PC-3 (cell line): ENCODE results near the gene RTP3. TPM values are rescaled to one million over a fixed set of nuclear protein-coding genes. Genes with fewer than 3 reads are reported as not detected.

Experiments used
- ATAC-seq: fragments of 200-7000 bp; cut with Tn5 transposase; 2 replicates; pipeline ENCODE4 v1.9.1; 2020; ENCODE audit warnings: mild to moderate bottlenecking, moderate library complexity
- BruUV-seq: library from RNA; stranded (reverse); fragments of 400-500 nt; replicated peaks from 2 replicates; lab custom pipeline; 2021; lab: Mats Ljungman, UMichigan
- CTCF ChIA-PET: fragments of 300-600 bp; sonication (Branson Sonifier 250); formaldehyde crosslinking; loops from one replicate; lab custom pipeline; 2022; ENCODE audit warnings: antibody characterized with exemption; lab: Charles Lee
- POLR2A ChIA-PET: fragments of 300-600 bp; sonication (Branson Sonifier 250); formaldehyde crosslinking; loops from one replicate; lab custom pipeline; 2022; ENCODE audit warnings: antibody characterized with exemption; ENCODE audit not compliant: unreplicated experiment; lab: Charles Lee
- DNase-seq: peaks from one replicate; pipeline ENCODE4 v3.0.0-alpha.2; 2015
- H2AFZ ChIP-seq: fragments of 300-600 bp; sonication (generic); 2 replicates; pipeline ENCODE4 v1.6.0; 2016; ENCODE audit warnings: antibody characterized with exemption, low read length
- H3F3A ChIP-seq: fragments of 300-600 bp; sonication (generic); one replicate; pipeline ENCODE4 v1.6.0; 2017; ENCODE audit warnings: antibody characterized with exemption, low read length, control low read depth, mild to moderate bottlenecking; ENCODE audit not compliant: unreplicated experiment
- H3K27ac ChIP-seq: fragments of 300-600 bp; sonication (generic); 2 replicates; pipeline ENCODE4 v1.5.1; 2016; ENCODE audit warnings: mild to moderate bottlenecking, low read length
- H3K27me3 ChIP-seq: fragments of 300-600 bp; sonication (generic); 2 replicates; pipeline ENCODE4 v1.6.1; 2016; ENCODE audit warnings: low read length, mixed read lengths
- H3K36me3 ChIP-seq: fragments of 300-600 bp; sonication (generic); 2 replicates; pipeline ENCODE4 v1.6.1; 2016; ENCODE audit warnings: low read depth, mixed run types, low read length, mixed read lengths
- H3K4me1 ChIP-seq: fragments of 300-600 bp; sonication (generic); 2 replicates; pipeline ENCODE4 v1.5.1; 2016; ENCODE audit warnings: low read length; ENCODE audit not compliant: insufficient read depth
- H3K4me2 ChIP-seq: fragments of 300-600 bp; sonication (generic); 2 replicates; pipeline ENCODE4 v1.6.0; 2016; ENCODE audit warnings: low read length
- H3K4me3 ChIP-seq: fragments of 300-600 bp; sonication (generic); 2 replicates; pipeline ENCODE4 v1.5.1; 2016; ENCODE audit warnings: mild to moderate bottlenecking, low read length, mixed read lengths
- H3K79me2 ChIP-seq: fragments of 300-600 bp; sonication (generic); 2 replicates; pipeline ENCODE4 v1.6.1; 2017; ENCODE audit warnings: low read length, mixed read lengths
- H3K9ac ChIP-seq: fragments of 300-600 bp; sonication (generic); 2 replicates; pipeline ENCODE4 v1.6.0; 2016; ENCODE audit warnings: mild to moderate bottlenecking, low read length
- H3K9me2 ChIP-seq: fragments of 300-600 bp; sonication (generic); replicated peaks from 2 replicates; pipeline ENCODE4 v1.6.1; 2016; ENCODE audit warnings: mixed run types, low read length, mixed read lengths
- H3K9me3 ChIP-seq: fragments of 300-600 bp; sonication (generic); 2 replicates; pipeline ENCODE4 v1.6.1; 2016; ENCODE audit warnings: low read length, mixed read lengths
- H4K20me1 ChIP-seq: fragments of 300-600 bp; sonication (generic); 2 replicates; pipeline ENCODE4 v1.6.1; 2016; ENCODE audit warnings: low read length, mixed read lengths
- EZH2 ChIP-seq: fragments of 300-600 bp; sonication (generic); IDR thresholded peaks from one replicate; pipeline ENCODE4 v1.6.1; 2017; ENCODE audit warnings: antibody characterized with exemption, mild to moderate bottlenecking, low read length; ENCODE audit not compliant: unreplicated experiment
- EZH2phosphoT487 ChIP-seq: fragments of 300-600 bp; sonication (generic); IDR thresholded peaks from 2 replicates; pipeline ENCODE4 v1.6.1; 2018; ENCODE audit warnings: mild to moderate bottlenecking, antibody characterized with exemption, low read length, borderline replicate concordance
- intact Hi-C: fragments of 100-400 bp; cut with micrococcal nuclease; formaldehyde crosslinking; loops from 2 replicates; pipeline ENCODE4 v1.9.0; 2023
- total RNA-seq: library from RNA; depleted of rRNA; stranded (reverse); fragments of >200 nt; gene quantifications from 2 replicates; pipeline ENCODE4 v1.2.3, GENCODE V29; 2014
- TF ChIP-seq, protein P1 (sequence below): fragments of 300-600 bp; sonication (generic); conservative IDR thresholded peaks from 2 replicates; pipeline ENCODE4 v1.5.1; 2017; ENCODE audit warnings: antibody characterized with exemption, low read depth, mild to moderate bottlenecking, low read length

The RTP3 gene
- total RNA-seq, 1 experiment from 2014 or later: not detected

DNA sequence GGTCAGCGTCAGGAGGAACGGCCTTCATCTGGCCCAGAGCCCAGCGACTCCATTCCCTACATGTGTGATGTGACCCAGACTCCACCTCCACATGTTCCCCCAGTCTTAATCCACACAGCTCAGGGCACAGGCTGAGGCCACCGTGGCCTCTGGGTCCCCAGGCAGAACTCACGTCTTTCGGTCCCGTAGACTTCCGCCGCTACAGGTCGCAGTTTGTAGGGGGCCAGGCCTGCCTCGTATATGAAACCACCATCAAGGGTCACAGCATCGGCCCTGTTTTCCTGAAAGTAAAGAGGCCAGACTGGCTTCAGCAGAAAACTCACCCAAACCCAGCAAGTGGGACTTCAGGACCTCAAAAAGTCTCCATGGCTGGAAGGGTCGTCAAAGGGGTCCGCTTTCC is 41.7 kb upstream of the RTP3 start:
- Histone ChIP-seq H4K20me1 (no peaks in the 10 kb centered on the region), H3K9ac (no peak overlapping the region), H3K9me2 (no peaks in the 10 kb centered on the region), H3K27me3 (no peaks in the 10 kb centered on the region), H3K27ac (no peak overlapping the region), H3K4me3 (no peak overlapping the region), H3K36me3 (no peaks in the 10 kb centered on the region), H3F3A (no peaks in the 10 kb centered on the region), H3K4me1 (no peaks in the 10 kb centered on the region), H3K9me3 (no peaks in the 10 kb centered on the region), H3K79me2 (no peaks in the 10 kb centered on the region), H3K4me2 (no peak overlapping the region), H2AFZ (no peak overlapping the region)
- POLR2A ChIA-PET: no interaction called here
- intact Hi-C loops: no loop called here
- no TSS peak for BruUV-seq
- ATAC-seq: no peak
- TF ChIP-seq, protein P1, sequence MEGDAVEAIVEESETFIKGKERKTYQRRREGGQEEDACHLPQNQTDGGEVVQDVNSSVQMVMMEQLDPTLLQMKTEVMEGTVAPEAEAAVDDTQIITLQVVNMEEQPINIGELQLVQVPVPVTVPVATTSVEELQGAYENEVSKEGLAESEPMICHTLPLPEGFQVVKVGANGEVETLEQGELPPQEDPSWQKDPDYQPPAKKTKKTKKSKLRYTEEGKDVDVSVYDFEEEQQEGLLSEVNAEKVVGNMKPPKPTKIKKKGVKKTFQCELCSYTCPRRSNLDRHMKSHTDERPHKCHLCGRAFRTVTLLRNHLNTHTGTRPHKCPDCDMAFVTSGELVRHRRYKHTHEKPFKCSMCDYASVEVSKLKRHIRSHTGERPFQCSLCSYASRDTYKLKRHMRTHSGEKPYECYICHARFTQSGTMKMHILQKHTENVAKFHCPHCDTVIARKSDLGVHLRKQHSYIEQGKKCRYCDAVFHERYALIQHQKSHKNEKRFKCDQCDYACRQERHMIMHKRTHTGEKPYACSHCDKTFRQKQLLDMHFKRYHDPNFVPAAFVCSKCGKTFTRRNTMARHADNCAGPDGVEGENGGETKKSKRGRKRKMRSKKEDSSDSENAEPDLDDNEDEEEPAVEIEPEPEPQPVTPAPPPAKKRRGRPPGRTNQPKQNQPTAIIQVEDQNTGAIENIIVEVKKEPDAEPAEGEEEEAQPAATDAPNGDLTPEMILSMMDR: no peak
- TF ChIP-seq EZH2phosphoT487: no peak
- TF ChIP-seq EZH2: no peak
- CTCF ChIA-PET: no interaction called here
- DNase-seq: no peak

DNA sequence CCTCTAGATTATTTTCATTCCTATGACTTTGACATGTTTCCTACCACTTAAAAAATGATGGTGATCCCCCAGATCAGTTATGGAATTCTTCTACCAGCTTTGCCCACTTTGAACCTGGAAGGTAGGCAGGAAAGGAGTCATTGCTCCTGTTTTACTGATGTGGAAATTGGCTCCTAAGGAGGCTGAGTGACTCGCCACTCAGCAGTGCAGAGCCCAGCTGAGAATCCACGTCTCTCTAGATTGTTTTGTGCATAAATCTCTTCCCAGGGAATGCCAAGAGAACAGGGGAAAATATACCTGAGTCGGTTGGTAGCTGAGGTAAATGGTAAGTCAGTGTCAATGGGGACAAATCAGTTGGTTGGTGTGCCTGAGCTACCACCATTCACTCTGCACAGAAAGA is 37.7 kb upstream of the RTP3 start:
- BruUV-seq: no TSS peak
- Histone ChIP-seq H4K20me1 (no peaks in the 10 kb centered on the region), H3K9me3 (no peaks in the 10 kb centered on the region), H3K9ac (no peak overlapping the region), H3K36me3 (no peaks in the 10 kb centered on the region), H3K4me2 (no peak overlapping the region), H3K27ac (no peak overlapping the region), H3K4me3 (no peak overlapping the region), H3K4me1 (peaks cover 6% of the 10 kb centered on the region; the same call in 1 of the 2 replicates), H3F3A (no peaks in the 10 kb centered on the region), H3K9me2 (no peaks in the 10 kb centered on the region), H3K27me3 (no peaks in the 10 kb centered on the region), H3K79me2 (no peaks in the 10 kb centered on the region), H2AFZ (no peak overlapping the region)
- intact Hi-C loops: no loop called here
- TF ChIP-seq, protein P1: no peak
- TF ChIP-seq EZH2phosphoT487 (no peak), EZH2 (no peak)
- peak; percentile 53 for DNase-seq
- CTCF ChIA-PET: no interaction called here
- ATAC-seq: peak; percentile 45
- POLR2A ChIA-PET: no interaction called here

GRCh38 chr3:46462111-46462510 is 35.7 kb upstream of the RTP3 start:
- Histone ChIP-seq H4K20me1 (no peaks in the 10 kb centered on the region), H3K4me2 (no peak overlapping the region), H3K9me2 (no peaks in the 10 kb centered on the region), H3K36me3 (no peaks in the 10 kb centered on the region), H3K27me3 (no peaks in the 10 kb centered on the region), H3F3A (no peaks in the 10 kb centered on the region), H3K4me1 (peaks cover 6% of the 10 kb centered on the region; the same call in 1 of the 2 replicates), H3K27ac (no peak overlapping the region), H3K4me3 (no peak overlapping the region), H3K79me2 (no peaks in the 10 kb centered on the region), H3K9ac (no peak overlapping the region), H3K9me3 (no peaks in the 10 kb centered on the region), H2AFZ (no peak overlapping the region)
- ATAC-seq: peak; percentile 35
- no TSS peak for BruUV-seq
- ChIA-PET CTCF (interaction anchor here (1.0 to 1.2 kb wide), 2 partner anchors 26 to 96 kb away, joined by 5 read pairs; no protein-coding TSS in a partner anchor), POLR2A (no interaction called here)
- DNase-seq: peak; percentile 40
- intact Hi-C loops: no loop called here
- TF ChIP-seq, protein P1: peak; percentile 44; the same call in 1 of the 2 replicates
- no peak for TF ChIP-seq EZH2
